Fibroblast of peridontal ligament (primary cell): ENCODE results near the gene IMPDH1.

Source experiments
- DNase-seq: peaks from one replicate; pipeline ENCODE4 v3.0.0-alpha.2; 2010; ENCODE audit errors: extremely low read depth

Gene IMPDH1

DNA sequence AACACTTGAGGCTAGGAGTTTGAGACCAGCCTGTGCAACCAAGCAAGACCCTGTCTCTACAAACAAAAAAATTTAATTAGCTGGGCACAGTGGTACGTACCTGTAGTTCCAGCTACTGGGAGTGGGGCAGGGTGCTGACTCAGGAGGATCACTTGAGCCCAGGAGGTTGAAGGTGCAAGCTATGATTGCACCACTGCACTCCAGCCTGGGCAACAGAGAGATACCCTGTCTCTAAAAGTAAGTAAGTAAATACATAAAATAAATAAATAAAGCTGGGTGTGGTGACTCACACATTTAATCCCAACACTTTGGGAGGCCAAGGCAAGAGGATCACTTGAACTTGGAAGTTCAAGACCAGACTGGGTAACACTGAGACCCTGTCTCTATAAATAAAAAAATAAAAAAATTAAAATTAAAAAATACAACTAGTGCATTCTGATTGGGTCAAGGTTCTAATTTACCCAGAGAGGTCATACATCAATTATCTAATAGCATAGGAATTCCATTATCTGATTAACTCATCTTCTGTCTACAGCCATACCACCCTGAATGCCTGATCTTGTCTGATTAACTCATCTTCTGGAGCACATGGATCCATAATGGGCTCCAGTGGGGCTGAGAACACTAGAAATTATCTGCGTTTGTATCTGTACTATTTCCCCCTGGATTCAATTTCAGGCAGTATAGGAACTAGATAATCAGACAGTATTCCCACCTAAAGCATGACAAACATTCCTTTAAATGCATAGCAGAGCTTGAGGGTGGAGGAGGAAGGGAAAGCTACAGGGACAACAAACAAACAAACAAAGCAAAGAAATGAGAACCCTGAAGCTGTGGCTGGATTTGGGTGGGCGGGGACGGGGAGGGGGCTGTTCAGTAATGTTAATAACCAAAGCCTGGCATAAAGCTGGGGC is 24.9 kb upstream of the IMPDH1 start:
- DNase-seq, result no peak

DNA sequence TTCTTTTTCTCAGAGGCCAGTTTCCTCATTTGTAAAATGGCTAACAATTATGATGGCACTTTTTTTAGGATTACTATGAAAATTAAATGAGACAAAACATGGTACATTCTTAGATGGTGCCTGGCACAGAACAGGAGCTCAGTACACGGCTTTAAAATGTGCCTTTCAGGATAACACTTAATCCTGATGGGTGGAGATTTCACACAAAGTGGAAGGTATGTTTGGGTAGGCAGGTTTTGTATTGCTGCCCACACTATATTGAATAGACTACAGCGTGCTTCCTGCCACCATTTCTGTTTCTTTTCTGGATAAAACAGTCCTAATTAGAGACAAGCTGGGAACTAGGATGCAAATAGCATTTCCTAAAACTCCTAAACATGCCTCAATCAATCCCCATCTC is 22.0 kb upstream of the IMPDH1 start:
- no peak for DNase-seq

DNA sequence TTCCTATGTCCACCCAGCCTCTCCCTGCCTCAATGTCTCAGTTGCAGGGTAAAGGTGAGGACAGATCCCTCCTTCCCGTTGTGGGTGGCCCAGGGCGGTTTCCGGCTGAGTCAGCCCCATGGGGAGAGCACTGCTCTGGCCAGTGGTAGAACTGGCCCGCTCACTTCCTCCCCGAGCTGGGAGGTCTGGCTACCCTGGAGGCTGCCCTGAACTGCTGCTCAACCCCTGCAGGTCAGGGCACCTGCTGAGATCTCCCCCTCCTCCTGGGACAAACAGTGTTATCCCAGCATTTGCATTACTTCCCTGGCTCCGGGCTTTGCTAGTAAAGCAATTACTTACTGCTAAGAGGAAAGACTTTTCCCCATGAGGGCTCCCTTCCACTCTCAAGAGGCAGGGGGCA is 21.4 kb upstream of the IMPDH1 start:
- no peak for DNase-seq

DNA sequence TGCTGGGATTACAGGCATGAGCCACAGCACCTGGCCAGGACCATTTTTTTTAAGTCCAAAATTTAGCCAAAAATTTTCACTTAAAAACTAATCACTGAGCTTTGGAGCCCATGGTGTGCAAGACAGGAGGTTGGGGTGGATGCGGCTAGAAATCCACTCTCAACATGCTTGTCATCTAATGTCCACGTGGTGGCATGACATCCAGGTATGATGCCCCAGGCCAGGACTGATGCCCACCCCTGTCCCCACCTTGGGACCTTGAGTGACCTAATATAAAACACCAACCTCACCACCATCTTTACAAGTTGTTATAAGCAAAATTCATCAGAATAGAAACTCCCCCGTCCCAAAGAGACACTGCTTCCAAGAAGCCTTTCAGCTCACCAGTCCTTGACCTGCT is 20.4 kb upstream of the IMPDH1 start:
- no peak for DNase-seq

DNA sequence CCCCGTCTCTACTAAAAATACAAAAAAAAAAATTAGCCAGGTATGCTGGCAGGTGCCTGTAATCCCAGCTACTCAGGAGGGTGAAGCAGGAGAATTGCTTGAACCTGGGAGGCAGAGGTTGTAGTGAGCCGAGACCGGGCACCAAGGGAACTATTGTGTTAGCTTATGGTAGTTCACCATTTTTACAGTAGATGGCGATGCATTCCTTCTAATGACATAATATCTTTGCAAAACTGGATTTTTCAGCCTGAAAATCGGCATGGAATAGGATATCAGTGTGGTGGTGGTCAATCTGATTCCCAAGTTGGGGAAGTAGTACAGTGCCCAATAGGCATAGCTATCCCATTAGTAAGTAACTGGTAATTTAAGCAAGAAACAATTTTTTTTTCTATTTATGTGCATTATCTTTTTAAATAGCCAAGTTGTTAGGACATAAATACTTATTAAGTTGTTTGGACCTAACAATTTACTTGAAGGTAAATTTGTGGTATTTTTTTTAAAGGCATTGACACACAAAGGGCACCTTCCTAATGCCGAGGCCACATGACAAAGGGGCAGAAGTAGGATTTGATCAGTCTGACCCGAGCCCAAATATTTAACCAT is 17.6 kb upstream of the IMPDH1 start:
- DNase-seq, result peak; percentile 78

DNA sequence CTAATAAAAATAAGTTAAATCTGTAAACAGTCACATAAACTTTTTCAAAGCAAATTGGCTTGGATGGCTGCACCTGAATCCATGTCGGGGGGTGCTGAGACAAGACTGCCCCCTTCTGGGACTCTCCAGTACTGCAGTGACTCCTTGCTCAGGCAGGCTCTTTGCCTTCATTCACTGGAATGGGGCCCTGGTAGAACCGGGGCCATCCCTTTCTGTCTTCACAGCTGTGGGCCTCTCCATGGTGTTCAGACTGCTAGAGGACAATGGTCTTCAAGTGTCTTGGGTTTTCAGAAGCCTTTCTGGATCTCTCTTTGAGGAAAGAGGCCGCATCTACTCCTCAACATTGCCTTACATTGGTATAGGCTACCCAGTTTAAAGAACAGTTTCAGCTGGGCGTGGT is 16.1 kb upstream of the IMPDH1 start:
- DNase-seq, result peak; percentile 65

DNA sequence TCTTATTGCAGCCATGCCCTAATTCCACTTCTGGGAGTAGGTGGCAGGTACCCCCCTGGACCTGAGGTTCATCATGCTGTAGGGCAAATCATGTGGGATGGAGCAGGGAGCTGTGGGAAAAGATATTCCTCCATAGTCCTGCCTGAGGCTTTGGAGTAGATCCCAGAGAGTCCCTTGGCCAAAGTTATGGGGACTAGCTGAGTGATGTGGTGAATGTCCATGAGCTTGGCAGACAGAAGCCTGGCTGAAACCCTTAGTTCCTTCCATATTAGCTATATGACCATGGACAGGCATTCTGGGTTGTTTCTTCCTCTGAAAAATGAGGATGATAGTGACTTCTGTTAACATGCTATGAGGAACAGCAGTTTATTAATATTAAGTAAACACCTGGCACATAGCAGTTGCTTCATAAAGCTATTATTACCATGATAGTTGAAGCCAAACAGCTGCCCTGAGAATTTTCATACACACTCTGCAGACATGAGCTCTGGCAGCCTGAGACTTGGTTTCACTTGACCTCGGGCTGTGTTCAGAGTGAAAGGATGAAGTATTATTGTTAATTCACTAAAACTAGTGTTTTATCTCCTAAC is 15.0 kb upstream of the IMPDH1 start:
- no peak for DNase-seq

DNA sequence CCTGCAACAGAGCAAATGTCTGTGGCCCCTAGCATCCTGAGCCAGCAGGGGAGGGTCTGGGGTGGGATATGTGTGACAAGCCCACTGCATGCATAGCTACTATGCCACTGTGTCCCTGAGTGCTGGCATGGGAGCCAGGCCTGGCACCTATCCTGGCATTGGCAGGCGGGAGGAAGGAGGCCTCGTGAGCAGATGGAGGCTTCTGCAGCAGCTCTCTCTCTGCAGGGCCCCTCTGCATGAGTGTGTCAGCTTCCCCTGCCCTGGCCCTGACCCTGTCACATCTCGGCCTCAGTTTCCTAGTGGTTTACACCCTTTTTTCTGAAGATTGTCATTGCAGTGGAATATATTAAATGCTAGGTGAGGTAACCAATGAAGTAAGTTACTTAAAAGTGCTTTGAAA is 13.1 kb upstream of the IMPDH1 start:
- no peak for DNase-seq

DNA sequence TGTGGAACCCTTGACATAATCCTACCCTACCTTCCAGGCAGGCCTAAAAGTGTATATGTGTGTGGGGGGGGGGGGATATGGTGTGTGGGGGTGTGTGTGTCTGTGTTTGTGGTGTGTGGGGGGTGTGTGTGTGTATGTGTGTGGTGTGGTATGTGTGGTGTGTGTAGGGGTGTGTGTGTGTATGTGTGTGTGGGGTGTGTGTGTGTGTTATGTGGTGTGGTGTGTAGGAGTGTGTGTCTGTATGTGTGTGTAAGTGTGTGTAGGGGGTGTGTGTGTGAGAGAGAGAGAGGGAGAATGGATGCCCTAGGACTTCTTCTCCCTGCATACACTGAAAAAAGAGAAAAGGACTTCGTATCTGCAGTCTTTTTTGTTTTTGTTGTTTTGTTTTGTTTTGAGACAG is 12.3 kb upstream of the IMPDH1 start:
- DNase-seq, result no peak

DNA sequence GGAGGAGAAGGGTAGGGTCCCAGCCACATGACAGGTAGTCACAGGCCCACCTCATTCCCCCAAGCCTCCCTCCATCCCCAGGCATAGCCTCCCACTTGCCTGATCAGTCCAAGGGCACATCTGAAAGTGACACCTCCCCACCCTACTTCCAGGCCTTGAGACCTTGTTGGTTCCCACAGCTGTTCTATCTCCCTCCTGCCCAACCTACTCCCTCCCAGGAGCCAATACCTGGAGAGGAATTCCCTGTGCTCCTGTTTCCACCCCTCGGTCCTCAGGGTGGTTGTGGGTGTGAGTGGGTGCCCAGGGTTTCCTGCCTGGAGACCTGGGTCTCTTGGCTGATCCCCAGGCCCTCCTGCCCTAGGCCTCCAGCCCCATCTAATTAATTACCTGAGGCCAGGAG is 11.6 kb upstream of the IMPDH1 start:
- DNase-seq, result no peak

DNA sequence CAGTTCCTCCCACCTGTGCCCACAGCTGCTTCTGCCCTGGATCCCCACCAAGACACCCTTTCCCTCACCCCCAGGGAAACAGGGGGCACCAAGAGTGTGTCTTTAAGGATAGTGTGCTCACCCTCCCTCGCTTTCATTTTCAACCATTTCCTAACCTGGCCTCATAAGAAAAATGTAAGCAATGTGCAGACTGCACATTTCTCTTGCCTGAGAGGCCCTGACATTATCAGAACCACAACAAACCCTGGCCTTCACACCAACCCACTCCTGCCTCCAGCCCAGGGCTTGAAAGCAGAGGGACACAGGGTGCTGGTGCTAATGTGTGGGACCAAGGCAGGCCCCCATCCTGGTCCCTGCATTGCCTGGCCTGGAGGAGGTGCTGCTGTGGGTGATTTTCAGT is 11.0 kb upstream of the IMPDH1 start:
- no peak for DNase-seq

DNA sequence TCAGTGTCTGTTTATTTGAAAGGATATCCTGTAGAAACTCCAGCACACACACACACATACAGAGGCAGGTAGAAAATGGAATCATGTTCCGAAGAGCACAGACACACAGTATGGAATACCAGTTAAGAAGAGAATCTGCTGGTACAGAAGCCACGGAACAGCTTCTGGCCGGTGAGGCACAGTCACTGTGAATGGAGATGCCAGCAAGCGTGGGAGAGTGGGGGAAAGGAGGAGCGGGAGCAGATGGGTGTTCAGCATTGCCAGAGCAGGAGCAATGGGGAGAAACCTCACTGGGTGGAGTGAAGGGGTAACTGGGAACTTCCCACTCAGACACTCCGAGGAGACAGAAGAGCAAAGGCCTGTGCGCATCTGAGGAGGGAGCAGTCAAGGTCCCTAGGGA is 9.5 kb upstream of the IMPDH1 start:
- no peak for DNase-seq

DNA sequence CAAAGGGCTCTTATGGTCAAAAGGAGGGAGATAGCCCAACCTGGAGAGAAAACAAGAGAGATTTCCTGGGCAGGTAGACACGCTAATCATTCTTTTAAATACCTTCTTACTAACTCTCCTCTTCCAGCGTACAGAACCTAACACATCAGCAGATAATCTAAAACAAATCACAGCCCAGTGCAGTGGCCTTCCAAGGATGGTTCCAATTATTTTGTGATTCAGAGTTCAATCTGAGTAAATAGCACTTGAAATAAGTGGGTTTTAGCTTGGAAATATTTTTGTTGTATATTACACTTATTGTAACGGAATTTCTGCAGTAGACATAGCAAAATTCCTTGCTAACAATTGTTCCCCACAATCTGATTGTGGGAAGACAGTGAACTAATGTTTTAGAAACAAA is 7.3 kb upstream of the IMPDH1 start:
- DNase-seq, result peak; percentile 58

DNA sequence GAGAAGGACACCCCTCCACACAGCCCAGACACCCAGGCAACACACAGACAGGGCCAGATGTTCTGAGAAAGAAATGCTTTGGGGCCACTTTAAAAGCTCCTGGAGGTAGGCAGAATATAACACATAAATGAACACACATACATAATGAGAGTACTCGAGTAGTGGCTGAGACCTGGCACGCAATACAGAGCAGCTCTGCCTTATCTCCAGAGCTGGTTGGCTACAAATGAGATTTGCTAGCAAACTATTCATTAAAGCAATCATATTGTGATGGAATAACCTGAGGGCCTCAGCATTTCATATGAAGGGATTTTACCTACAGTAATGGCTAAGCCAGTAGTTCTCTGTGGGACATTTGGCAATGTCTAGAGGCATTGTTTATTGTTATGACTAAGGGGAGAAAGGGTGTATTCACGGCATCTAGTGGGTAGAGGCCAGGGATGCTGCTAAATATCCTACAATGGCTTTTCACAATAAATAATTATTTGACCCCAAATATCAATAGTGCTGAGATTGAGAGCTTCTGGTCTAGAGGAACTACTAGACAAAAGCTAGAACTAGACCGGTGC is 5.5 kb upstream of the IMPDH1 start:
- no peak for DNase-seq

DNA sequence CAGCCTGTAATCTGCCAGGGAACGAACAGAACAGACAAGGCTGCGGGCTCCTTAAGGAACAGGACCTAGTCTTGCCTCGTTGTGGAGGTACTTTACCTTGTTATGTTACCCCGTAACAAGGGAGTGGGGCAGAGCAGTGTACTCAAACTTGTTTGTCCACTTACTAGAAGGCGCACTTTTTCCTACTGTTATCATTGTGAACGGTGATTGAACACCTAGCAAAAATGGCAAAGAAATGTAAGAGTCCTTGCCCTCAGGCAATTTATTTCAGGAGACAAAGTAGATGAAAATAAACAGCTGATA is 620 bp upstream of the IMPDH1 start:
- no peak for DNase-seq

DNA sequence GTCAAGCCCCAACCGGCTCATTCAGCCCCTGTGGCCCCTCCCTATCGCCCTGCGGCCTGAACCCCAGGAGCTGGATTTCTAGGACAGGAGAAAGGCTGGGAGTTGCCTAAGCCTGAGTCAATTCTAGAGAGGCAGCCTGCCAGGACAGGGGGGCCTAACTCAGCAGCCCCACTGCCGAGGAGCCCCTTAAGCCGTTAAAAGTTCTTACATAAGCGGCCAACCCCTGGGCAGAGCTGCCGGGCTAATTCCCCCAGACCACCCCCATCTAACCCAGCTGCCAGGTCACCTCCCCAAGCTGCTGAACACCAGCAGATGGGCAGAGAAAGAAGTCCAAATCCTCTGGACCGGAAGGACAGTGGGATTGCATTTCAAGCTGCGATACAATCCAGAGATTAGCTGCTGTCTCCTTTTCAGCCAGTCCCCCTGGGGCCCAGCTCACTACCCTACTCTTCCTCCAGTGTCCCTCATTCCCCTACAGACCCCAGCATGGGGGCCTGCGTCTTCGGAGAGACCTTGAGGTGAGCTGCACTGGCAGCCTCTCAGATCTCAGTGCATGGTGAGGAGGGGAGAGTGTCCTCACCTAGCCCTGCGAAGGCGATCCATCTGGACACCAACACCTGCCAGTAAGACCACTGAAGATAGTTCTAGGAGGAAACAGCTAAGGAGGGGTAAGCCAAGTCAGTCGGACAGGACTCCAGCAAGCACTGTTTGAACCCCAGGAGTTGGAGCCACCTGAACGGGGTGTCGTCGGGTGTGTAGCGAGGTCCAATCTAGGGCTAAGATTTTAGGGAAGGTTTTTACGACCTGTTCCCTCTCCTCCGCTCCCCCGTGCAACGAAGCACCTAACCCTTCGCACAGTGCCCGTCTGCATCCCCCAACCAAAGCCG is 830 bp downstream of the IMPDH1 start:
- no peak for DNase-seq

DNA sequence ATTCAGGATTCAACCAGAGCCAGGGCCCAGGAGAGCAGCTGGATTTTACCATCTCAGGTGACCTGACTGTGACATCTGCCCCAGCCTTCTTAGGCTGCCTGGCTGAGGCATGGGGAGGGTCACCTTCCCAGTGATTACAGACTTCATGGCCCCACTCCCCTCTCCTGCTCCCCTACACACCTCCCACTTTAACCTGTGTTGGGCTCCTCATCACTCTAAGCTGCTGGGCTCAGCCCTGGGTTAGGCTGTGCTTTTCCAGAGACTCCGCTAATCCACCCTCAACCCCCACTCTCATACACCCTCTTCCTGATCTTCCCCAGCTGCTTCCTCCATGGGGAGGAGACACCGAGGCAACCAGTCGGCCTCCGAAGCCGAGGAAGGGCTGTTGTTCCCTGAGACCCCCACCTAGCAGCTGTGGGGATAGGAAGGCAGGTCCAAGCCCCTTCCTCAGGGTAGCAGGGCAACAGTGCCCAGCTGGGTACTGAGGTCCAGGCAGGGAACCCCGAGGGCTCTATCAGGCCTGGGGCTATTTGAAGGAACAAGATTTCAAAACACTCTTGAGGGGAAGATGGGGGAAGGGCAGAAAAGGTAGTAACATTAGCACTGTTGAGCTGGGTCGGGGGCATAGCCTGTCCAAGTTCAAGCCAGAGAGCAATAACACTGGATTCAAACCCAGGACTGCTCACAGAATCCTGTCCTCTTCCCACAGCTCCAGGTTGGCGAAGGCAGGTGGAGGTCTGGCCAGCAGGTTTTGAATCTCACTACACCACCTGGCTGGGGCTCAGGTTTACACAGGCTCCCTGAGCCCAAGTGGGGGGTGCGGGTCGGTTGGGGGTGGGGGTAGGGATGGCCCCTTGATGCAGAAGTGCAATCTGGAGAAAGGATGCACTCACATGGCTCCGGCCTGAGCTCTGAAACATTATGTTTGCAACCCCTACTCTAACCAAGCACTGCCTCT is 1.8 kb downstream of the IMPDH1 start:
- DNase-seq, result no peak

DNA sequence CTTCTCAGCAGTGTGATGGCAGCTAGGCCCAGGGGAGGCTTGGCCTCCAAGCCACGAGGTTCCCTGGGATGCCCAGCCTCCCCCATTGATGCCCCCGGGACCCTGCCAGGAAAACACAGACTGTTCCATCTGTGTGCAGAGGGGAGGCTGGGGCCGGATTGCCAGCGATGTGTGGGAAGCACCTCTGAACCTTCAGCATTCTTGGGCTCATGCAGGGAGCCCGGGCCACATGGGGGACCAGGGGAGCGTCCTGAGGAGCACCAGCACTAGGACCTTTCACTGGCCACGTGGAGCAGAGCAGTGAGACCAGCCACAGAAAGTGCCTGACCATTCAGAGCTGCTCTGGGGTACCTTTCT is 2.6 kb downstream of the IMPDH1 start:
- DNase-seq, result no peak

DNA sequence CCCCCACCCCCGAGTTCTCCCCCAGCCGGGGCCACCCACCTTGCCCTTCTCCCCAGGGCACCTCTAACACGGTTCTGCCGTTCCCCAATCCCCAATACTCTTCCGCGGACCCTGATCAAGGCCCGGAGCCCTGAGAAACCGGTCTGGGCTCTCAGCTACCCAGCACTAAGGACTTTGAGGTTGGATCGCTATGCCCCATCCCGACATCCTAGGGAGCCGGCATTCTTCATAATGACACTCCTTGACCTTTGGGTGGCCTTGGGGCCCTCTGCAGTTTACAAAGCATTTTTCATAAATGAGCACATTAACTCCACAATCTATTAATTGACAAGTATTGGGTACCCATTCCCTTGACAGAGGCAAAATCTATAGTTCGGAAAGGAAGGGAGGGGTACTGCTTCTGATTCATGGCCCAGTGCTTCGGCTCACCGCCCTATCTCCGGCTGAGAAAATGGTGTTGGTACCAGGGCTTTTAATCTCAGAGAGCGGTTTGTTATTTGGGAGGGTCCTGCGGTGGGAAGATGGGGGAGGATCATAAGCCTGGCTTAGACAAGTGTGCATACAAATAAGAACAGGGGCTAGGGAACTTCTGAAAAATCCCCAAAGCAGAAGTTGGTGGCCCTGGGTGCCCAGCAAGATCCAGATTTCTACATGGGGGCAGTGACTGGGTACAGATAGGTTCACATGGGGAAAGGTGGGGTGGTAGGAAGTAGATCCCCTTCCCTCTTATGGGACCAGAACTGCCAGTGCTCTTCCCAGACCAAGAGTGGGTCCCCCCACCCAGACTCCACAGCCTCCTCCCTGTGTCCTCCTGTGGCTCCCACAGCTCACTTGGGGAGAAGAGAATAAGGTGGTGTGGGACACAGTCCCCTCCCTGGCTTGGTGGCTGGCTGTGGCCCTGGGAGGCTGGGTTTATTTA is 3.2 kb downstream of the IMPDH1 start:
- DNase-seq, result no peak
